ENCODE data around the gene NOVA2.

- no peak for TF ChIP-seq CTCF (IDR thresholded peaks at IDR 0.05 in 8 of 11, conservative IDR thresholded peaks at IDR 0.05 in 3 of 11)
- TF ChIP-seq POLR2A (IDR thresholded peaks at IDR 0.05): no peak
Observed at GRCh38 chr19:46014534-46014933, 40.9 kb upstream of the NOVA2 start.
